HG03520 (cell line): ENCODE data around the gene FAM167B.
"Not testable (repeated sequence)": the region's sequence is repeated elsewhere in the genome, so short reads cannot be mapped to it uniquely, and the experiment has no call there.

Source experiments
- ATAC-seq: cut with Tn5 transposase; IDR thresholded peaks from one replicate; pipeline ENCODE4 v1.9.1; 2021; ENCODE audit warnings: mild to moderate bottlenecking, moderate library complexity; ENCODE audit not compliant: unreplicated experiment

FAM167B gene

GRCh38 chr1:32255072-32256071 is 8.3 kb downstream of the FAM167B start:
- ATAC-seq: no peak

- ATAC-seq: no peak
Observed at GRCh38 chr1:32256473-32257226, 9.6 kb downstream of the FAM167B start.

- ATAC-seq: no peak
Observed at GRCh38 chr1:32257227-32257508, 10.1 kb downstream of the FAM167B start.

- ATAC-seq: not testable (repeated sequence)
Observed at GRCh38 chr1:32263236-32263593, 16.2 kb downstream of the FAM167B start.

- ATAC-seq: no peak
Observed at GRCh38 chr1:32263744-32264143, 16.7 kb downstream of the FAM167B start.

GRCh38 chr1:32265846-32266245 is 18.8 kb downstream of the FAM167B start:
- no peak for ATAC-seq

- ATAC-seq: no peak
Observed at GRCh38 chr1:32266921-32267591, 20.0 kb downstream of the FAM167B start.

- no peak for ATAC-seq
Observed at GRCh38 chr1:32269744-32270143, 22.7 kb downstream of the FAM167B start.

GRCh38 chr1:32272557-32273390 is 25.8 kb downstream of the FAM167B start:
- ATAC-seq: no peak

- no peak for ATAC-seq
Observed at GRCh38 chr1:32273391-32274208, 26.6 kb downstream of the FAM167B start.

GRCh38 chr1:32274646-32275340 is 27.8 kb downstream of the FAM167B start:
- ATAC-seq: no peak

GRCh38 chr1:32275424-32275823 is 28.4 kb downstream of the FAM167B start:
- no peak for ATAC-seq

- no peak for ATAC-seq
Observed at GRCh38 chr1:32276032-32276782, 29.2 kb downstream of the FAM167B start.

GRCh38 chr1:32284777-32285176 is 37.8 kb downstream of the FAM167B start:
- not testable (repeated sequence) for ATAC-seq

GRCh38 chr1:32285658-32286057 is 38.6 kb downstream of the FAM167B start:
- no peak for ATAC-seq

- ATAC-seq: no peak
Observed at GRCh38 chr1:32286763-32287162, 39.7 kb downstream of the FAM167B start.

- ATAC-seq: no peak
Observed at GRCh38 chr1:32289256-32289655, 42.2 kb downstream of the FAM167B start.

- no peak for ATAC-seq
Observed at GRCh38 chr1:32291145-32291707, 44.2 kb downstream of the FAM167B start.
